Spleen (tissue), 7 donors: ENCODE data around the gene GPR27.

Experiments used
- POLR2A ChIP-seq, 3 donors: fragments of 450-650 bp; IDR thresholded peaks; one replicate each; pipeline ENCODE4 v1.5.1; 2017; ENCODE audit warnings: antibody characterized with exemption in 3 of 3, mild to moderate bottlenecking in 1 of 3
- TF ChIP-seq, protein P1 (sequence below), 11 experiments: fragments of 200-600 bp in 7 of 11; fragments of 450-650 bp in 4 of 11; sonication (generic) in 4 of 11; IDR thresholded peaks in 8 of 11; conservative IDR thresholded peaks in 3 of 11; 1 replicate in 7 of 11; 2 replicates in 4 of 11; pipeline versions ENCODE4 v1.4.0 to v1.8.0; 2016 to 2021; ENCODE audit warnings: antibody characterized with exemption in 11 of 11, inconsistent platforms in 4 of 11, mild to moderate bottlenecking in 1 of 11
- donor health status: DM: no; HTN: no; CAD: no; lungs with moderate emphysema.
- donor health status: DM: no; HTN: no; CAD: no.
- donor health status: DM: no; HTN: no; CAD: no.

DNA sequence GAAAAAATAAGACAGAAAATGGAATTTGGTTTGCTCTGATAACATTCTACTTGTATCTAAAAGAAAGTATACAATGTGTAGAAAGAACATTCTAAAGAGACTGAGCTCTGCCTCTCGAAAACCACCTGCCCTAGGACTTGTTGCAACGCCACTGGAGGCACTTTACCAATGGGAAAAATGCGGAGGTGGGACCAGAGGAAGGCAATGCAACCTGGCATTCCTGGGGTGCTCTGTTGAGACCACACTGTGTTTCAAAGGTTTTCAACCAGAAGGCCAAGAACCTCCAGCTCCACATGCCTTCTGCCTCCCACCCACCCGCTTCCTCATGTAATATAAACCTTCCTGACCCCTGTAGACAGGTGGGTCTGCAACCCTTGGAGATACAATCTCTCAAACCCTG, 26.8 kb downstream of the GPR27 start:
- TF ChIP-seq, protein P1, sequence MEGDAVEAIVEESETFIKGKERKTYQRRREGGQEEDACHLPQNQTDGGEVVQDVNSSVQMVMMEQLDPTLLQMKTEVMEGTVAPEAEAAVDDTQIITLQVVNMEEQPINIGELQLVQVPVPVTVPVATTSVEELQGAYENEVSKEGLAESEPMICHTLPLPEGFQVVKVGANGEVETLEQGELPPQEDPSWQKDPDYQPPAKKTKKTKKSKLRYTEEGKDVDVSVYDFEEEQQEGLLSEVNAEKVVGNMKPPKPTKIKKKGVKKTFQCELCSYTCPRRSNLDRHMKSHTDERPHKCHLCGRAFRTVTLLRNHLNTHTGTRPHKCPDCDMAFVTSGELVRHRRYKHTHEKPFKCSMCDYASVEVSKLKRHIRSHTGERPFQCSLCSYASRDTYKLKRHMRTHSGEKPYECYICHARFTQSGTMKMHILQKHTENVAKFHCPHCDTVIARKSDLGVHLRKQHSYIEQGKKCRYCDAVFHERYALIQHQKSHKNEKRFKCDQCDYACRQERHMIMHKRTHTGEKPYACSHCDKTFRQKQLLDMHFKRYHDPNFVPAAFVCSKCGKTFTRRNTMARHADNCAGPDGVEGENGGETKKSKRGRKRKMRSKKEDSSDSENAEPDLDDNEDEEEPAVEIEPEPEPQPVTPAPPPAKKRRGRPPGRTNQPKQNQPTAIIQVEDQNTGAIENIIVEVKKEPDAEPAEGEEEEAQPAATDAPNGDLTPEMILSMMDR (IDR thresholded peaks at IDR 0.05 in 8 of 11, conservative IDR thresholded peaks at IDR 0.05 in 3 of 11), result no peak
- TF ChIP-seq POLR2A (IDR thresholded peaks at IDR 0.05), result no peak
